Aorta (tissue), 5 donors: ENCODE data around the gene PADI6. TPM values are rescaled to one million over a fixed set of nuclear protein-coding genes. Genes with fewer than 3 reads are reported as not detected.
A peak's percentile ranks its signal among the peaks of the same experiment; 100 is the strongest.

Source experiments
- ATAC-seq: fragments of 200-7000 bp; cut with Tn5 transposase; one replicate; pipeline ENCODE4 v1.9.1; 2022; ENCODE audit warnings: moderate library complexity; ENCODE audit not compliant: low FRiP score
- DNase-seq, 2 donors: peaks; one replicate each; pipeline ENCODE4 v3.0.0-alpha.2; 2020
- H3K27ac ChIP-seq, 2 donors: one replicate each; pipeline ENCODE4 v1.5.1; 2013; ENCODE audit warnings: low read length in 2 of 2, mild to moderate bottlenecking in 2 of 2, moderate library complexity in 2 of 2, control low read depth in 1 of 2, inconsistent platforms in 1 of 2, low read depth in 1 of 2
- H3K27me3 ChIP-seq, 2 donors: one replicate each; pipeline ENCODE4 v1.6.1; 2013; ENCODE audit warnings: control low read depth in 1 of 2, low read length in 1 of 2, mild to moderate bottlenecking in 1 of 2, moderate library complexity in 1 of 2; ENCODE audit not compliant: insufficient read depth in 2 of 2, control insufficient read depth in 1 of 2
- H3K36me3 ChIP-seq, 2 donors: one replicate each; pipeline ENCODE4 v1.6.1; 2013; ENCODE audit warnings: control low read depth in 1 of 2, low read length in 1 of 2, mild to moderate bottlenecking in 1 of 2; ENCODE audit not compliant: insufficient read depth in 2 of 2, control insufficient read depth in 1 of 2
- H3K4me1 ChIP-seq, 2 donors: one replicate each; pipeline ENCODE4 v1.6.1; 2013; ENCODE audit warnings: low read length in 2 of 2, control low read depth in 1 of 2, mild to moderate bottlenecking in 1 of 2, moderate library complexity in 1 of 2; ENCODE audit not compliant: insufficient read depth in 2 of 2, control insufficient read depth in 1 of 2
- H3K4me3 ChIP-seq, 2 donors: one replicate each; pipeline ENCODE4 v1.5.1; 2013; ENCODE audit warnings: low read length in 2 of 2, control low read depth in 1 of 2, mild to moderate bottlenecking in 1 of 2
- H3K9me3 ChIP-seq: one replicate; pipeline ENCODE4 v1.6.1; 2013; ENCODE audit warnings: mild to moderate bottlenecking, low read length; ENCODE audit not compliant: control insufficient read depth
- WGBS, 2 donors: extraction: QIAGEN DNeasy Blood & Tissue Kit; methylation state at CpG; one replicate each; pipeline ENCODE4 v1.1.7; 2013; 5-methylcytosine and 5-hydroxymethylcytosine counted together
- intact Hi-C, 2 donors: fragments of 100-400 bp; cut with DNase I; formaldehyde crosslinking; loops; one replicate each; pipeline versions ENCODE4 v1.14.2 to v1.15.0; 2022
- polyA plus RNA-seq, 2 donors: library from polyadenylated mRNA; stranded (reverse); fragments of 200-250 nt; gene quantifications; one replicate each; pipeline ENCODE4 v1.2.3, GENCODE V29; 2013
- total RNA-seq, 2 donors: library from RNA; stranded (reverse); fragmentation: NEBNext Ultra II Directional; extraction: Animal tissue kit (Norgen Biotek cat#: 25700); gene quantifications; one replicate each; pipeline ENCODE4 v1.2.1, GENCODE V29; 2021
- donor health status: healthy with polysubstance abuse.
- donor health status: Bipolar disorder and iron deficiency.
- donor health status: DM: no; HTN: no; CAD: no.
- donor health status: DM: no; HTN: no; CAD: no.
- donor health status: DM: yes; HTN: yes; CAD: no.

PADI6 gene
- total and polyA plus RNA-seq, 4 donors, result not detected

GRCh38 chr1:17351598-17352324 is 20.2 kb upstream of the PADI6 start:
- Histone ChIP-seq H3K4me1 (no peaks in the 10 kb centered on the region), H3K36me3 (no peaks in the 10 kb centered on the region), H3K27me3 (no peaks in the 10 kb centered on the region), H3K4me3 (no peak overlapping the region), H3K9me3 (no peaks in the 10 kb centered on the region), H3K27ac (no peak overlapping the region)
- ATAC-seq (no peak), DNase-seq (peak in 1 of 2 donors; percentile 18)
- intact Hi-C loops, result no loop called here
- WGBS, 2 donors, result 77 to 82% methylated on average over 7 to 8 of the region's 8 CpGs

GRCh38 chr1:17352419-17352909 is 19.5 kb upstream of the PADI6 start:
- WGBS, 2 donors, result 55% methylated on average over 8 of the region's 8 CpGs
- no peaks in the 10 kb centered on the region for H3K36me3 ChIP-seq
- H3K27me3 ChIP-seq, result no peaks in the 10 kb centered on the region
- no peaks in the 10 kb centered on the region for H3K4me1 ChIP-seq
- H3K9me3 ChIP-seq, result no peaks in the 10 kb centered on the region
- H3K27ac ChIP-seq, result no peak overlapping the region
- intact Hi-C loops, result no loop called here
- DNase-seq, result peak in 1 of 2 donors; percentile 30
- H3K4me3 ChIP-seq, result no peak overlapping the region
- no peak for ATAC-seq

GRCh38 chr1:17355898-17356297 is 16.1 kb upstream of the PADI6 start:
- no peaks in the 10 kb centered on the region for H3K4me1 ChIP-seq
- DNase-seq (no peak), ATAC-seq (no peak)
- intact Hi-C loops, result no loop called here
- H3K27me3 ChIP-seq, result no peaks in the 10 kb centered on the region
- no peaks in the 10 kb centered on the region for H3K36me3 ChIP-seq
- 67 to 68% methylated on average over 6 of the region's 6 CpGs for WGBS, 2 donors
- H3K9me3 ChIP-seq, result no peaks in the 10 kb centered on the region
- H3K4me3 ChIP-seq, result no peak overlapping the region
- H3K27ac ChIP-seq, result no peak overlapping the region

DNA sequence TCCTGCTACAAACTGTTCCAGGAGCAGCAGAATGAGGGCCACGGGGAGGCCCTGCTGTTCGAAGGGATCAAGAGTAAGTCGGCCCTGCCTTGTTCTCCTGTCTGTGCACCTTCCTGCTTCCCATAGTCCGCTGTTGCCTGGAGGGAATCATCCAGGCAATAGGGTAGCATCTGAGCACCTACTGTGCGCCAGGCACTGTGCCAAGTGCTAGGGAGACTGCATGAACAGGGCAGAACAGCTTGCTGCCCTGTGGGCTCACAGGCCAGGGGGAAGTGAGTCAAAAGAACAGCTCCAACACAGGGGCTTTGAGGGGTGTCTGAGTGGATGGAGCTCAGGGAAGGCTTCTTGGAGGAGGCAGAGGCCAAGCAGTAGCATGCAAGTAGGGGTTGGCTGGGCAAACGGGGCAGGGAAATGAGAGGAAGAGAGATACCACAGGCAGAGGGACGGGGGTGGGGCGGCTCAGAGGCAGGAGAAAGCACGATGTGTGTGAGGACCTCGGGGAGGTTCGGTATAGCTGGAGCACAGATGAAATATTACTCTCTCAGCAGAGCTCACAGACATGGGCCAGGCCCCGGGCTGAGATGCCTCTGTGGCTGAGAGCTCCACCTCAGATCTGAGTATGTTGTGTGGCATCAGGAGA is 15.5 kb upstream of the PADI6 start:
- Histone ChIP-seq H3K27me3 (no peaks in the 10 kb centered on the region), H3K9me3 (no peaks in the 10 kb centered on the region), H3K4me1 (no peaks in the 10 kb centered on the region), H3K36me3 (no peaks in the 10 kb centered on the region), H3K27ac (no peak overlapping the region), H3K4me3 (no peak overlapping the region)
- DNase-seq (no peak), ATAC-seq (no peak)
- WGBS, 2 donors, result 53 to 56% methylated on average over 12 of the region's 12 CpGs
- intact Hi-C loops, result no loop called here

DNA sequence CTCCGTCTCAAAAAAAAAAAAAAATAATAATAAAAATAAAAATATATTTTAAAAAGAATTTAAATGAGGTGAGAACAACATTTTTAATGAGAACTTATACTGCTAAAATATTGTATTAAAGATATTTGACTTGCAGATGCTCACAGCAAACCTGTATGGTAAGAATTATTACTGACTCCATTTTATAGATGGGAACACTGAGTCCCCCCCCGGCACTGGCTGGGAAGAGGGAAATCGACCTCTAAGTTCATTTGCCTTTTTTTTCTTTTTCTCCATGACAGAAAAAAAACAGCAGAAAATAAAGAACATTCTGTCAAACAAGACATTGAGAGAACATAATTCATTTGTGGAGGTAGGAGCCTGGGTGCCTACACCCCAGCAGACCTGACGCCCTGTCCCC is 13.4 kb upstream of the PADI6 start:
- WGBS, 2 donors, result 77 to 82% methylated on average over 3 to 4 of the region's 4 CpGs
- no peak overlapping the region for H3K27ac ChIP-seq
- ATAC-seq, result no peak
- no peaks in the 10 kb centered on the region for H3K36me3 ChIP-seq
- no peak for DNase-seq
- H3K4me1 ChIP-seq, result no peaks in the 10 kb centered on the region
- H3K4me3 ChIP-seq, result no peak overlapping the region
- H3K27me3 ChIP-seq, result no peaks in the 10 kb centered on the region
- intact Hi-C loops, result no loop called here
- H3K9me3 ChIP-seq, result no peaks in the 10 kb centered on the region

GRCh38 chr1:17359031-17359430 is 13.0 kb upstream of the PADI6 start:
- no peaks in the 10 kb centered on the region for H3K4me1 ChIP-seq
- no peak for DNase-seq
- no peaks in the 10 kb centered on the region for H3K9me3 ChIP-seq
- no peak overlapping the region for H3K4me3 ChIP-seq
- intact Hi-C loops, result no loop called here
- 35 to 45% methylated on average over 11 of the region's 11 CpGs for WGBS, 2 donors
- no peak overlapping the region for H3K27ac ChIP-seq
- ATAC-seq, result no peak
- H3K36me3 ChIP-seq, result no peaks in the 10 kb centered on the region
- H3K27me3 ChIP-seq, result no peaks in the 10 kb centered on the region

GRCh38 chr1:17359808-17360207 is 12.2 kb upstream of the PADI6 start:
- Histone ChIP-seq H3K9me3 (no peaks in the 10 kb centered on the region), H3K36me3 (no peaks in the 10 kb centered on the region), H3K27ac (no peak overlapping the region), H3K4me3 (no peak overlapping the region), H3K27me3 (no peaks in the 10 kb centered on the region), H3K4me1 (no peaks in the 10 kb centered on the region)
- DNase-seq, result no peak
- 86% methylated on average over 9 of the region's 9 CpGs for WGBS, 2 donors
- ATAC-seq, result no peak
- intact Hi-C loops, result no loop called here

DNA sequence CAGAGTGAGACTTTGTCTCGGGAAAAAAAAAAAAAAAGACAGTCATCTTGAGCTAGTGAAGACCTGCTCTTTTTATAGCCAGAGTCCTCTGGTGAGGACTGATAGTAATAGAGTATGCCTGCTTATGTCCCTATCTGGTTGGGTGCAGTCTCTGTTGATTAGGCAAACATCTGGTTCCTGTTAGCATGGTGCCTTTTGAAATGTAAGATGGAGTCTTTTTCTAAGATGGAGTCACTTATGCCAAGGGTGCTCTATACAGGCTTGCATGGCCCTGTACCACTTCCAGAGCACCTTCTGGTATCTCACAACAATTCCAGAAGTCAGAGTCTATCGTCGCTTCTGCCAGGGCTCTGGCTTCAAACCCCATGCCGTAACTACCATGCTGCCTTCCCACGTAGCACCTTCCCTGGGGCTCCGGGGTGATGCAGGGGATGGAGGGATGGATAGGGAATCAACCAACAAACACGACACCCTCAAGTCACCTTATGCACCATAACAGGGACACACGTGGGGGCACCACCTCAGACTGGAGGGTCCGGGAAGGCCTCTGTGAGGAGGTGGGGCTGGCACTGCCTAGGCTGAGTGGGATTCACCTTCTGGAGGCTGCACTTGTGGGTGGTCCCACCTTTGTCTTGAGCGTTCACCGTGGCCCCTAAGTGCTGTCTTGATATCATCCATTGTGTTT is 11.6 kb upstream of the PADI6 start:
- no peak for DNase-seq
- ATAC-seq, result no peak
- intact Hi-C loops, result no loop called here

More for the DNA sequence above, 11.6 kb upstream of the PADI6 start:
- Histone ChIP-seq H3K27ac (no peak overlapping the region), H3K4me1 (no peaks in the 10 kb centered on the region), H3K9me3 (no peaks in the 10 kb centered on the region), H3K27me3 (no peaks in the 10 kb centered on the region), H3K4me3 (no peak overlapping the region), H3K36me3 (no peaks in the 10 kb centered on the region)
- 79 to 84% methylated on average over 11 of the region's 11 CpGs for WGBS, 2 donors
